RWPE2 (cell line): Measurements from ENCODE around the gene SEC62.

Source experiments
- ATAC-seq: fragments of 200-7000 bp; cut with Tn5 transposase; 3 replicates; pipeline ENCODE4 v1.9.1; 2021; ENCODE audit warnings: low read depth
- DNase-seq: peaks from one replicate; pipeline ENCODE4 v3.0.0-alpha.2; 2020; ENCODE audit warnings: low spot score
- H3K27ac ChIP-seq: fragments of 450-650 bp; 2 replicates; pipeline ENCODE4 v1.5.1; 2017; ENCODE audit warnings: mild to moderate bottlenecking; ENCODE audit not compliant: poor library complexity, severe bottlenecking
- H3K27me3 ChIP-seq: fragments of 250-450 bp; sonication (Bioruptor Pico); 2 replicates; pipeline ENCODE4 v1.5.1; 2021; ENCODE audit warnings: mild to moderate bottlenecking, moderate library complexity; ENCODE audit not compliant: insufficient read depth, poor library complexity, severe bottlenecking
- H3K36me3 ChIP-seq: fragments of 250-450 bp; sonication (Bioruptor Pico); 2 replicates; pipeline ENCODE4 v1.5.1; 2020; ENCODE audit warnings: low read depth, mild to moderate bottlenecking, moderate library complexity
- H3K4me1 ChIP-seq: fragments of 250-450 bp; sonication (Bioruptor Pico); 2 replicates; pipeline ENCODE4 v1.5.1; 2021; ENCODE audit warnings: mild to moderate bottlenecking, moderate library complexity; ENCODE audit not compliant: insufficient read depth, poor library complexity, severe bottlenecking
- H3K4me3 ChIP-seq: fragments of 250-450 bp; sonication (Bioruptor Pico); 2 replicates; pipeline ENCODE4 v1.5.1; 2021; ENCODE audit warnings: mild to moderate bottlenecking, moderate library complexity; ENCODE audit not compliant: severe bottlenecking
- H3K9me3 ChIP-seq: fragments of 250-450 bp; sonication (Bioruptor Pico); 2 replicates; pipeline ENCODE4 v1.5.1; 2021; ENCODE audit warnings: mild to moderate bottlenecking, moderate library complexity; ENCODE audit not compliant: severe bottlenecking
- CTCF ChIP-seq: fragments of 450-650 bp; IDR thresholded peaks from one replicate; pipeline ENCODE4 v1.5.1; 2017; ENCODE audit warnings: mild to moderate bottlenecking, moderate library complexity; ENCODE audit not compliant: poor library complexity, severe bottlenecking

SEC62 gene

GRCh38 chr3:170021083-170021482 lies 54.5 kb downstream of the SEC62 start:
- no peak for ATAC-seq
- H3K27ac ChIP-seq: no peak overlapping the region
- no peaks in the 10 kb centered on the region for H3K27me3 ChIP-seq
- no peaks in the 10 kb centered on the region for H3K9me3 ChIP-seq
- no peak for DNase-seq
- no peaks in the 10 kb centered on the region for H3K4me1 ChIP-seq
- no peak overlapping the region for H3K4me3 ChIP-seq
- no peaks in the 10 kb centered on the region for H3K36me3 ChIP-seq
- TF ChIP-seq CTCF: no peak

GRCh38 chr3:170022336-170022735 lies 55.7 kb downstream of the SEC62 start:
- no peak for TF ChIP-seq CTCF
- ATAC-seq: no peak
- Histone ChIP-seq H3K4me1 (no peaks in the 10 kb centered on the region), H3K27me3 (no peaks in the 10 kb centered on the region), H3K27ac (no peak overlapping the region), H3K9me3 (no peaks in the 10 kb centered on the region), H3K4me3 (no peak overlapping the region), H3K36me3 (no peaks in the 10 kb centered on the region)
- DNase-seq: no peak

- DNase-seq (no peak), ATAC-seq (no peak)
- Histone ChIP-seq H3K27ac (no peak overlapping the region), H3K27me3 (no peaks in the 10 kb centered on the region), H3K4me1 (no peaks in the 10 kb centered on the region), H3K4me3 (no peak overlapping the region), H3K36me3 (no peaks in the 10 kb centered on the region), H3K9me3 (no peaks in the 10 kb centered on the region)
- no peak for TF ChIP-seq CTCF
Measured at GRCh38 chr3:170023165-170023564, 56.6 kb downstream of the SEC62 start.

GRCh38 chr3:170024581-170024980 lies 58.0 kb downstream of the SEC62 start:
- no peak for TF ChIP-seq CTCF
- Histone ChIP-seq H3K4me3 (no peak overlapping the region), H3K27me3 (no peaks in the 10 kb centered on the region), H3K27ac (no peak overlapping the region), H3K4me1 (no peaks in the 10 kb centered on the region), H3K9me3 (no peaks in the 10 kb centered on the region), H3K36me3 (no peaks in the 10 kb centered on the region)
- ATAC-seq: no peak
- no peak for DNase-seq

DNA sequence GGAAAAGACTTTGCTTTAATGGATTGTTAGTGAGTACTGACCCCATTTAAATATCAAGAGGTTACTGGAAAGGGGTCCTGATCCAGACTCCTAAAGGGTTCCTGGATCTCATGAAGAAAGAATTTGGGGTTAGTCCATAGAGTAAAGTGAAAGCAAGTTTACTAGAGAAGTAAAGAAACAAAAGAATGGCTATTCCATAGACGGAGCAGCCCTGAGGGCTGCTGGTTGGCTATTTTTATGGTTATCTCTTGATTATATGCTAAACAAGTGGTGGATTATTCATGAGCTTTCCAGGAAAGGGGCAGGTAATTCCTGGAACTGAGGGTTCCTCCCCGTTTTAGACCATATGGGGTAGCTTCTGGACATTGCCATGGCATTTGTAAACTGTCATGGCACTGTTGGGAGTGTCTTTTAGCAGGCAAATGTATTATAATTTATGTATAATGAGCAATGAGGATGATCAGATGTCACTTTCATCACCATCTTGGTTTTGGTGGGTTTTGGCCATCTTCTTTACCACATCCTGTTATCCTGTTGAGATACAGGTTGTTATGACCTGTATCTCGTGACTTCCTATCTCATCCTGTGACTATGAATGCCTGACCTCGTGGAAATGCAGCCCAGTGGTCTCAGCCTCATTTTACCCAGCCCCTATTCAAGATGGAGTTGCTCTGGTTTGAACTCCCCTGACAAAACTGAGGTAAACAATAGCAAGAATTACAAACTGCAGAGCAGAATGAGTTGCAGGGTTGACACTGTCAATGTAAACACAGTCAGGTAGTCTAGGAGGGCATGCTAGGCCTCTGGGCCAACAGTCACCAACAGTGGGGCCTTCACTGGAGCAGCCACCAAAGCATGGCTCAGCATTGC lies 60.9 kb downstream of the SEC62 start:
- no peaks in the 10 kb centered on the region for H3K27me3 ChIP-seq
- no peak overlapping the region for H3K27ac ChIP-seq
- ATAC-seq (no peak), DNase-seq (no peak)
- no peak overlapping the region for H3K4me3 ChIP-seq
- TF ChIP-seq CTCF: no peak
- H3K9me3 ChIP-seq: no peaks in the 10 kb centered on the region
- H3K4me1 ChIP-seq: no peaks in the 10 kb centered on the region
- H3K36me3 ChIP-seq: no peaks in the 10 kb centered on the region
